ENCODE data around the gene RANGRF. TPM values are rescaled to one million over a fixed set of nuclear protein-coding genes. Genes with fewer than 3 reads are reported as not detected.
A peak's percentile ranks its signal among the peaks of the same experiment; 100 is the strongest.

Gene RANGRF
- total RNA-seq, 4 donors from 2014 or later = 11.4 to 18.1 (median 13.5) TPM

GRCh38 chr17:8300627-8301242 is 12.3 kb downstream of the RANGRF start:
- peak in 1 of 2 donors; percentile 27 for DNase-seq (ENCODE audit: low spot score in 2 of 2)
- no peak overlapping the region for H3K4me3 ChIP-seq (ENCODE audit: low read depth, poor library complexity, severe bottlenecking)
- no peak for TF ChIP-seq CTCF (IDR thresholded peaks at IDR 0.05)
- TF ChIP-seq POLR2A (IDR thresholded peaks at IDR 0.05) = no peak
- 15% methylated on average over 8 of the region's 8 CpGs for WGBS, 2 donors
- intact Hi-C loops (cut with DNase I; ENCODE audit: low total_unique reads) = no loop called here

DNA sequence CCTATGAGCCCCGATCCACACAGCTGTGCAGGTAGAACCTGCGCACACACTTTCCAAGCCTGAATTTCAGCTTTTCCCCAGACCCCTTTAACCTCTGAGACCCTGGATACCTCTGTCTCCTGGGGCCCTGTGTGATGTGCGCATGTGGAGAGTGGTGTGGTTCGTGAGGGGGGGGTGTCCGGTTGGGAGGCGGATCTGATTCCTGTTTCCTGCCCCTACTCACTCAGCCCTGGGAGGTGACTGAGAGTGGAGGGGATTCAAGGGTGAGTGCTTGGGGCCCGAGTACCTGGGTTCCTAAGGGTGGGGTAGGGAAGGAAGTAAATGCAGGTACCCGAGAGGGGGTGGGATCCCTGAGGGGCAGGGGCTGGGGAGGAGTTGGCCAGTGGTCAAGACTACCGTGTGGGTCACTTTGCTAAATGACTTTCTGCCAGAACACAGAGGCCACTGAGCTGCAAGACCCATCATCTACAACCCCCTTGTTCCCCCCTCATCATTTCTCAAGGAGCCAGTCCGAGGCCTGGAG is 22.2 kb downstream of the RANGRF start:
- H3K4me3 ChIP-seq (ENCODE audit: low read depth, poor library complexity, severe bottlenecking) = no peak overlapping the region
- intact Hi-C loops (cut with DNase I; ENCODE audit: low total_unique reads) = no loop called here
- 59 to 77% methylated on average over 10 of the region's 10 CpGs for WGBS, 2 donors
- no peak for DNase-seq (ENCODE audit: low spot score in 2 of 2)
- TF ChIP-seq POLR2A (IDR thresholded peaks at IDR 0.05) (no peak), CTCF (IDR thresholded peaks at IDR 0.05) (no peak)

DNA sequence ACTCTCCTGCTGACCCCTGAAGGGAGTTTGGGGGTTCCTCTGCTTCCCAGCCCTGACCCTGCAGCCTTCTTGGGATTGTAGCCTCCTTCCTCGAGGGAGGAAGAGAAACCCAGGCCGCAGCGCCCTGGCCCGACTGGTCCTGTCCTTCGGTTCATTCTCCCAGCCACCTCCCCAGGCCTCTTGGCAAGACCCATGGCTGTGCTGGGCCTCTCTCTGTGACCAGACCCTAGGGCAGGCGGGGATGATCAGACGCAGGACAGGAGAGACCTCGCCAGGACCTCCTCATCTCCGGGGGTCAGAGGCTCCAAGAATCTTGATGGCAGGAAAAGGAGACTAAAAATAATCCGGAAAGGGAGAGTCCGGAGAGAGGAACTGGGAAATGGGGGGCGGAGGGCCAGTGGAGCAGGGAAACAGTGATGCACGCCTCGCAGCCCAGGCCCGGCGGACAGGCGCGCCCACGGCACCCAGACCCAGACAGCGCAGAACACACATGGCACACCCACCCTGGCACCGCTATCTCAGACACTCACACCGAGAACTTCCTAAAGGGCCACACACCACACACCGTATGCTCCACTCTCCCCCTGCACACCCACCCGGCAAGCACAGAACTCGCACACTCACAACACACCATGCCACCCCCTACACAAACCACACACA is 22.8 kb downstream of the RANGRF start:
- WGBS, 2 donors = 73 to 76% methylated on average over 25 of the region's 25 CpGs
- intact Hi-C loops (cut with DNase I; ENCODE audit: low total_unique reads) = no loop called here
- DNase-seq (ENCODE audit: low spot score in 2 of 2) = no peak
- no peak for TF ChIP-seq POLR2A (IDR thresholded peaks at IDR 0.05)
- no peak for TF ChIP-seq CTCF (IDR thresholded peaks at IDR 0.05)
- H3K4me3 ChIP-seq (ENCODE audit: low read depth, poor library complexity, severe bottlenecking) = no peak overlapping the region

DNA sequence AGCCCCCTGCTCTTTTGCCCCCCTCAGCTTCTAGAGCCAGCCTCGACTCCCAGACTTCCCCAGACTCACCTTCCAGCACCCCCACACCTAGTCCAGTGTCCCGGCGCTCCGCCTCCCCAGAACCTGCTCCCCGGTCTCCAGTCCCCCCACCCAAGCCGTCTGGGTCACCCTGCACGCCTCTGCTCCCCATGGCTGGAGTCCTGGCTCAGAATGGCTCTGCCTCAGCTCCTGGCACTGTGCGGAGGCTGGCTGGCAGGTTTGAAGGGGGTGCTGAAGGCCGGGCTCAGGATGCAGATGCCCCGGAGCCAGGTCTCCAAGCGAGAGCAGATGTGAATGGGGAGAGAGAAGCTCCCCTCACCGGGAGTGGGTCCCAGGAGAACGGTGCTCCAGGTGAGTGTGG is 23.8 kb downstream of the RANGRF start:
- TF ChIP-seq POLR2A (IDR thresholded peaks at IDR 0.05) = no peak
- TF ChIP-seq CTCF (IDR thresholded peaks at IDR 0.05) = no peak
- no peak for DNase-seq (ENCODE audit: low spot score in 2 of 2)
- intact Hi-C loops (cut with DNase I; ENCODE audit: low total_unique reads) = no loop called here
- 76 to 77% methylated on average over 13 of the region's 13 CpGs for WGBS, 2 donors
- H3K4me3 ChIP-seq (ENCODE audit: low read depth, poor library complexity, severe bottlenecking) = no peak overlapping the region

- no peak for DNase-seq (ENCODE audit: low spot score in 2 of 2)
- no peak for TF ChIP-seq CTCF (IDR thresholded peaks at IDR 0.05)
- no peak for TF ChIP-seq POLR2A (IDR thresholded peaks at IDR 0.05)
- intact Hi-C loops (cut with DNase I; ENCODE audit: low total_unique reads) = no loop called here
- WGBS, 2 donors = 68 to 78% methylated on average over 16 of the region's 16 CpGs
- H3K4me3 ChIP-seq (ENCODE audit: low read depth, poor library complexity, severe bottlenecking) = no peak overlapping the region
Observed at GRCh38 chr17:8312726-8313600, 24.5 kb downstream of the RANGRF start.

Data from lower leg skin (tissue), 4 donors.